B cell (primary cell): Measurements from ENCODE around the gene DNAH11. TPM values are rescaled to one million over a fixed set of nuclear protein-coding genes. Genes with fewer than 3 reads are reported as not detected.

Experiments used
- ATAC-seq: fragments of 200-7000 bp; cut with Tn5 transposase; one replicate; pipeline ENCODE4 v1.10.0; 2021; ENCODE audit warnings: low read depth, mild to moderate bottlenecking, moderate number of reproducible peaks, moderate library complexity
- CTCF ChIA-PET: fragments of 350-600 bp; sonication (Branson Sonifier 250); formaldehyde crosslinking; loops from one replicate; lab custom pipeline; 2021; ENCODE audit warnings: antibody characterized with exemption, inconsistent platforms; lab: Charles Lee
- POLR2A ChIA-PET: fragments of 350-600 bp; sonication (Branson Sonifier 250); formaldehyde crosslinking; loops from one replicate; lab custom pipeline; 2021; ENCODE audit warnings: antibody characterized with exemption; lab: Charles Lee
- DNase-seq: peaks from one replicate; pipeline ENCODE4 v3.0.0; 2013
- H2AFZ ChIP-seq: 2 replicates; pipeline ENCODE4 v1.6.1; 2012; ENCODE audit warnings: mild to moderate bottlenecking, low read depth, low read length; ENCODE audit not compliant: insufficient read depth, poor library complexity, severe bottlenecking
- H3K27ac ChIP-seq, 2 donors: 1 replicate in 1 of 2; 2 replicates in 1 of 2; pipeline ENCODE4 v1.5.1; 2012 to 2013; ENCODE audit warnings: low read length in 2 of 2, mild to moderate bottlenecking in 2 of 2, moderate library complexity in 1 of 2
- H3K27me3 ChIP-seq, 4 experiments: fragments of 200-600 bp in 1 of 4; sonication (generic) in 1 of 4; replicated peaks in 1 of 4; 1 replicate in 2 of 4; 2 replicates in 2 of 4; pipeline versions ENCODE4 v1.6.1 to v1.7.0; 2013 to 2016; ENCODE audit warnings: low read length in 3 of 4, mild to moderate bottlenecking in 2 of 4, mixed read lengths in 1 of 4, moderate library complexity in 1 of 4; ENCODE audit not compliant: insufficient read depth in 4 of 4, control insufficient read depth in 3 of 4; ENCODE audit errors: control extremely low read depth in 1 of 4
- H3K36me3 ChIP-seq, 2 experiments: replicated peaks in 1 of 2; 1 replicate in 1 of 2; 2 replicates in 1 of 2; pipeline versions ENCODE4 v1.6.1 to v1.7.1; 2013; ENCODE audit warnings: low read length in 1 of 2; ENCODE audit not compliant: insufficient read depth in 2 of 2, control insufficient read depth in 1 of 2; ENCODE audit errors: control extremely low read depth in 1 of 2, extremely low read depth in 1 of 2
- H3K4me1 ChIP-seq, 2 donors: fragments of 200-600 bp in 1 of 2; sonication (generic) in 1 of 2; 1 replicate in 1 of 2; 2 replicates in 1 of 2; pipeline versions ENCODE4 v1.5.1 to v1.6.1; 2013 to 2017; ENCODE audit warnings: low read length in 2 of 2; ENCODE audit not compliant: control insufficient read depth in 2 of 2, insufficient read depth in 2 of 2
- H3K4me2 ChIP-seq: replicated peaks from 2 replicates; pipeline ENCODE3; 2012; ENCODE audit warnings: mild to moderate bottlenecking, low read depth, low read length; ENCODE audit not compliant: poor library complexity, severe bottlenecking
- H3K4me3 ChIP-seq, 5 experiments: fragments of 200-600 bp in 1 of 5; sonication (generic) in 1 of 5; 1 replicate in 3 of 5; 2 replicates in 2 of 5; pipeline versions ENCODE4 v1.5.1 to v1.7.0; 2011 to 2016; ENCODE audit warnings: low read length in 4 of 5, mild to moderate bottlenecking in 4 of 5, low read depth in 2 of 5, control low read depth in 1 of 5, moderate library complexity in 1 of 5; ENCODE audit not compliant: insufficient read depth in 1 of 5; ENCODE audit errors: control extremely low read depth in 1 of 5, extremely low read depth in 1 of 5
- H3K79me2 ChIP-seq: fragments of 200-600 bp; sonication (generic); one replicate; pipeline ENCODE4 v1.6.0; 2016; ENCODE audit warnings: low read length; ENCODE audit not compliant: control insufficient read depth, insufficient read depth
- H3K9ac ChIP-seq: fragments of 200-600 bp; sonication (generic); 2 replicates; pipeline ENCODE4 v1.6.1; 2017; ENCODE audit warnings: mild to moderate bottlenecking, low read length, moderate library complexity
- H3K9me3 ChIP-seq, 3 donors: one replicate each; pipeline versions ENCODE4 v1.6.1 to v1.7.1; 2013; ENCODE audit warnings: low read length in 2 of 3; ENCODE audit not compliant: control insufficient read depth in 2 of 3, insufficient read depth in 1 of 3; ENCODE audit errors: control extremely low read depth in 1 of 3
- H4K20me1 ChIP-seq: 2 replicates; pipeline ENCODE4 v1.6.0; 2012; ENCODE audit warnings: mild to moderate bottlenecking, low read length; ENCODE audit not compliant: insufficient read depth, control insufficient read depth, poor library complexity, severe bottlenecking
- H3K27ac Mint-ChIP-seq: one replicate; pipeline ENCODE4 v1.8.0; 2021; ENCODE audit warnings: mixed read lengths
- H3K27me3 Mint-ChIP-seq: one replicate; pipeline ENCODE4 v1.8.0; 2021; ENCODE audit warnings: mixed read lengths
- H3K4me1 Mint-ChIP-seq: one replicate; pipeline ENCODE4 v1.8.0; 2021; ENCODE audit warnings: mixed read lengths
- H3K4me3 Mint-ChIP-seq: one replicate; pipeline ENCODE4 v1.8.0; 2021; ENCODE audit warnings: mixed read lengths
- H3K9me3 Mint-ChIP-seq: one replicate; pipeline ENCODE4 v1.8.0; 2022; ENCODE audit warnings: mixed read lengths; ENCODE audit not compliant: insufficient read depth
- CTCF ChIP-seq: fragments of 200-600 bp; IDR thresholded peaks from one replicate; pipeline ENCODE4 v1.8.0; 2022; ENCODE audit warnings: antibody characterized with exemption, mild to moderate bottlenecking
- EZH2 ChIP-seq: IDR thresholded peaks from 2 replicates; pipeline ENCODE4 v1.6.1; 2012; ENCODE audit warnings: borderline replicate concordance, low read depth, mild to moderate bottlenecking, moderate library complexity, low read length; ENCODE audit not compliant: insufficient read depth, poor library complexity, severe bottlenecking
- WGBS: methylation state at CpG from one replicate; pipeline ENCODE4 v1.1.5; 2013; ENCODE audit warnings: missing lambda C conversion rate; ENCODE audit not compliant: insufficient coverage; 5-methylcytosine and 5-hydroxymethylcytosine counted together
- intact Hi-C: fragments of 100-400 bp; cut with micrococcal nuclease; formaldehyde crosslinking; loops from one replicate; pipeline ENCODE4 v1.10.0; 2022
- polyA plus RNA-seq: library from polyadenylated mRNA; depleted of rRNA; stranded (reverse); fragments of >200 nt; gene quantifications from 2 replicates; pipeline ENCODE4 v1.2.3, GENCODE V29; 2012
- total RNA-seq, 2 donors: library from RNA; stranded (reverse); fragments of 120-200 nt in 1 of 2; gene quantifications; 1 replicate in 1 of 2; 2 replicates in 1 of 2; pipeline versions ENCODE4 v1.2.3 to v1.2.4, GENCODE V29; 2013 to 2022

DNAH11 gene
- total and polyA plus RNA-seq, 2 donors (not counting 1 experiment from before 2014, with no cell fraction given): not detected

DNA sequence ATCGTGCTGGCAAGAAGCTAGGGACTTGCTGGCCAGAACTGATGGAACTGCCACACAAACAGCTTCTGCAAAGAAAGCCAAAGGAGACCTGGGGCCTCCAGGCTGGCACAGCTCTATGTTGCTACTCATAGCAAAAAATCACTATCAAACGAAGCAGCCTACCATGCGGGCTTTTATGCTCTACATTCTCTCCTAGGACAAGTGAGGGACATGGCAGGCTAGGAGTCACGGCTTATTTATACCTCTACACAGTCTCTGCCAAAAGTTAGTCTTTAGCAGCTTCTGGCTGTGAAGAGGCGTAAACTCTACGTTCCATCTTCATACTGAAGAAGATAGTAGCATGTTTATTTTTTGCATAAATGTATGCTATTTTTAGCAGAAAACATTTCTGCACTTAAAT, 367.4 kb downstream of the DNAH11 start:
- peaks cover 53% of the 10 kb centered on the region for H3K79me2 ChIP-seq
- no peak overlapping the region for H3K27ac ChIP-seq
- Mint-ChIP-seq H3K4me3 (no peak overlapping the region), H3K27ac (peak overlapping the region; percentile 6), H3K9me3 (no peaks in the 10 kb centered on the region), H3K27me3 (no peaks in the 10 kb centered on the region), H3K4me1 (peaks cover 34% of the 10 kb centered on the region)
- no peaks in the 10 kb centered on the region for H3K27me3 ChIP-seq
- intact Hi-C loops: loop anchor here (5.0 kb wide), 1 partner anchor 37 kb away; the partner anchor contains the start of gene CDCA7L
- WGBS: 95% methylated on average over 3 of the region's 6 CpGs
- H2AFZ ChIP-seq: no peak overlapping the region
- peaks cover 0 to 86% of the 10 kb centered on the region in 2 experiments for H3K36me3 ChIP-seq
- H3K9me3 ChIP-seq: no peaks in the 10 kb centered on the region
- DNase-seq (no peak), ATAC-seq (no peak)
- ChIA-PET CTCF (no interaction called here), POLR2A (no interaction called here)
- TF ChIP-seq EZH2: no peak
- no peak for TF ChIP-seq CTCF
- H3K4me1 ChIP-seq: peaks cover 29 to 30% of the 10 kb centered on the region in 2 donors
- no peak overlapping the region for H3K4me2 ChIP-seq
- H4K20me1 ChIP-seq: peaks cover 51% of the 10 kb centered on the region
- H3K4me3 ChIP-seq: no peak overlapping the region
- no peak overlapping the region for H3K9ac ChIP-seq

- ATAC-seq: no peak
- intact Hi-C loops: loop anchor here (5.0 kb wide), 1 partner anchor 36 kb away; the partner anchor contains the start of gene CDCA7L
- CTCF ChIA-PET: interaction anchor here (0.7 kb wide), 1 partner anchor 172 kb away, joined by 3 read pairs; no protein-coding TSS in a partner anchor
Measured at GRCh38 chr7:21911341-21911875, 368.6 kb downstream of the DNAH11 start.

More at GRCh38 chr7:21911341-21911875, 368.6 kb downstream of the DNAH11 start:
- H3K4me3 ChIP-seq: no peak overlapping the region
- H3K27me3 ChIP-seq: no peaks in the 10 kb centered on the region
- TF ChIP-seq CTCF (no peak), EZH2 (no peak)
- no peaks in the 10 kb centered on the region for H3K9me3 ChIP-seq
- Mint-ChIP-seq H3K27ac (peak overlapping the region; percentile 46), H3K4me3 (no peak overlapping the region), H3K27me3 (no peaks in the 10 kb centered on the region), H3K9me3 (no peaks in the 10 kb centered on the region), H3K4me1 (peaks cover 35% of the 10 kb centered on the region)
- WGBS: no CpG with 5 or more reads among the region's 8 CpGs
- H3K4me2 ChIP-seq: no peak overlapping the region
- H3K36me3 ChIP-seq: peaks cover 0 to 82% of the 10 kb centered on the region in 2 experiments
- no peak overlapping the region for H3K27ac ChIP-seq
- no peak for DNase-seq
- H4K20me1 ChIP-seq: peaks cover 56% of the 10 kb centered on the region
- POLR2A ChIA-PET: interaction anchor here (0.7 to 1.9 kb wide), 3 partner anchors 15 to 34 kb away, joined by 3 to 7 read pairs (median 4); partner anchors contain the start of gene CDCA7L
- H2AFZ ChIP-seq: no peak overlapping the region
- H3K79me2 ChIP-seq: peaks cover 64% of the 10 kb centered on the region
- H3K9ac ChIP-seq: no peak overlapping the region
- H3K4me1 ChIP-seq: peaks cover 29 to 30% of the 10 kb centered on the region in 2 donors
